Hematopoietic multipotent progenitor cell treated with erythropoietin and hydrocortisone succinate and interleukin-3 and kit ligand, for 8 days (in vitro differentiated cells): ENCODE measurements around the gene FBXO42.
A peak's percentile ranks its signal among the peaks of the same experiment; 100 is the strongest.
"Not testable (repeated sequence)": the region's sequence is repeated elsewhere in the genome, so short reads cannot be mapped to it uniquely, and the experiment has no call there.

ENCODE experiments used
- DNase-seq: peaks from one replicate; pipeline ENCODE4 v3.0.0-alpha.2; 2015

Gene FBXO42

DNA sequence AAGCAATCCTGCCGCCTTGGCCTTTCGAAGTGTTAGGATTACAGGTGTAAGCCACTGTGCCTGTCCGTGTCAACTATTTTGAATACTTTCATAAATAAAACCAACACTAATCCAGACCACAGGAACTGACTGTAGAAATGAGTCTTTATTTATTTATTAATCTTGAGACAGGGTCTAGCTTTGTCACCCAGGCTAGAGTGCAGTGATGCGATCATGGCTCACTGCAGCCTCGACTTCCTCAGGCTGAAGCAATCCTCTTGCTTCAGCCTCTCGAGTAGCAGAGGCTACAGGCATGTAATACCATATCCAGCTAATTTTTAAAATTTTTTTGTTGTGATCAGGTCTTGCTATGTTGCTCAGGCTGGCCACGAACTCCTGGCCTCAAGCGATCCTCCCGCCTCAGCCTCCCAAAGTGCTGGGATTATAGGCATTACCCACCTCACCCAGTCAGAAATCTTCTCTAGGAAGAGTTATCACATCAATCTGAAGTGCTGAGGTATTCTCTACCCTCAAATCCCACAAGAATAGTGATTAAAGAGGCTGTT, 93.6 kb downstream of the FBXO42 start:
- no peak for DNase-seq

- no peak for DNase-seq
Measured at GRCh38 chr1:16257968-16258367, 94.3 kb downstream of the FBXO42 start.

DNA sequence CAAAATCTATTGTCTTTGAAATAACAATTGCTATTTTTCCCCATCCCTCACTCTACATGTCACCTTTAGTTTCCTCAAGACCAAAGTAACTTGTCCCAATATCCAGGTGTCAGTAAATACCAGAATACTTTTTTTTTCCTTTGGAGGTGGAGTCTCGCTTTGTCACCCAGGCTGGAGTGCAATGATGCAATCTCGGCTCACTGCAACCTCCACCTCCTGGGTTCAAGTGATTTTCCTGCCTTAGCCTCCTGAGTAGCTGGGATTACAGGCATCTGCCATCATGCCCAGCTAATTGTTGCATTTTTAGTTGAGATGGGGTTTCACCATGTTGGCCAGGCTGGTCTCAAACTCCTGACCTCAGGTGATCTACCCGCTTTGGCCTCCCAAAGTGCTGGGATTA, 94.7 kb downstream of the FBXO42 start:
- DNase-seq: not testable (repeated sequence)

DNA sequence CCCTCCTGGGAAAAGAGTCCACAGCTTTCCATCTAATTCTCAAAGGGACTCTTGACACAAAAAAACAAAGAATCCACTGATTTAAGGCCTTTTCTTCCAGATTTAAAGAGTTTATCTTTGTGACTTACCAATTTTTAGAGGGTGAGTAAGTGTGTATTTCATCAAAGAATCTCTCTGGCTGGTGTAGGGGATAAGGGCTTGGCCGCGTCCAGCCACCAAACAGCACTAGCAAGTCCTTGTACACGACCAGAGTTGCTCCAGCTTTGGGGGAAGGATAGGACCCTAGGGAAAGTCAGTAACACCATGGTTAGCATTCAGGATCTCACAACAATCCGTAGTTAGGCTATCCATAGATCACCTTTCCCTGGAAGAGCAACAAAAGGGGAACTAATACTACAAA, 95.8 kb downstream of the FBXO42 start:
- DNase-seq: no peak

GRCh38 chr1:16254263-16254928, 97.9 kb downstream of the FBXO42 start:
- no peak for DNase-seq

DNA sequence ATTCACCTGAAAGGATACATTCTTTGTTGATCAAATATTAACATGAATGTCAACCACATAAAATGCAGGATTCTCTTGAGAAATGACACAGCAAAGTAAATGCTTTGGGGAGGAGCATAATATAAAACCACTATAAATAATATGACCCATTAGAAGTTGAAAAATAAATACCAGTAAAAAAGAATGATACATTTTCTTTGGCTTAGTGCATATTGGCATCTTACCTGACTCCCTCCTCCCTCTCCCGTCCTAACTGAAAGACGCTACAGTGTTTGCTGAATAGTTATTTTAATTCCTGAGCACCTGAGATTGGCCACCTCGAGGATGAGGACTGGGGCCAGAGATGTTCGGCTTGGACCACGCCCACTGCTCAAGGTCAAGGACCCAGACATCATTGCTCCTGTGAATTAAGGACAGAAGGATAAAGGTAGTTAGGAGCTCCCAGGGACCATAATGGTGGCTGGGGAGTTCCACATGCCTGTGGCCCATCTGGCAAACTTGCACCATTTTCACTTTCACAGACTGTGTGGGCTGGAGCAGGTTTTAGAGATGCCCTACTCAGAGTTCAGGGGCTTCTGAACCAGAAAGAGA, 98.9 kb downstream of the FBXO42 start:
- no peak for DNase-seq

DNA sequence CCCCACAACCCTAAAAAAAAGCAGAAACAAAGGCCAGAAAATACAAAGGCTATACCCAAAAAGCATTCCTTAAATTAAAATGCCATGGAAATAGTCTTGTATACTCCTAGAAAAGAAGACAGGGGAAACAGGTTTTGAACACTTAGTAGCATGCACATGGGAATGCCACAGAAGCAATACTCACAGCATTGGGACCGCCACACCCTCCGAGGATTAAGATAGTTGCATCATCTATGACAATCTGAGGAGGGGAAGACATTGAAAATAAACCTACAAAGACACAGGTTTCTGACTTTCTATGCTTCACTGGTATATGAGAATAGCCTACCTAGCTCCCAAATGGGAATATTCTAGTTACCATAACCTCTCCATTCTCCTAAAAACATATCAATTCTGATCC, 99.4 kb downstream of the FBXO42 start:
- DNase-seq: no peak

DNA sequence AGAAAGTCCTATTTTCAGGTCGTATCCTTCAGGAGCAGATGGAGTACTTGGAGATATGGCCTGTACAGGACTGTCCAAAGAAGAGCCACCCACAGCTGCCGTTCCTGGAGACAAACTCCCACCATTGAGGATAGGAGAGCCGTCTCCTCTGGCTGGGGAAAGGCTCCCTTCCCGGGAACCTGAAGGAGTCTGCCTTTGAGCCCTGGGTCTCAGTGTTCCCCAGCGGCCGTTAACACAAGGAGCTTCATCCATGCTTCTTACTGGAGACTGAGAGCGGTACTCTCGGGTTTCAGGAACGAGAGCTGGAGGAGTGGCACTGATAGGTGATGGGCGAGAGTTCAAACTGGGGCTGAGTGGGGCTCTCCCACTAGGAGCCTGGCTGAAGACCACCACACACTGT, 100.9 kb downstream of the FBXO42 start:
- no peak for DNase-seq

DNA sequence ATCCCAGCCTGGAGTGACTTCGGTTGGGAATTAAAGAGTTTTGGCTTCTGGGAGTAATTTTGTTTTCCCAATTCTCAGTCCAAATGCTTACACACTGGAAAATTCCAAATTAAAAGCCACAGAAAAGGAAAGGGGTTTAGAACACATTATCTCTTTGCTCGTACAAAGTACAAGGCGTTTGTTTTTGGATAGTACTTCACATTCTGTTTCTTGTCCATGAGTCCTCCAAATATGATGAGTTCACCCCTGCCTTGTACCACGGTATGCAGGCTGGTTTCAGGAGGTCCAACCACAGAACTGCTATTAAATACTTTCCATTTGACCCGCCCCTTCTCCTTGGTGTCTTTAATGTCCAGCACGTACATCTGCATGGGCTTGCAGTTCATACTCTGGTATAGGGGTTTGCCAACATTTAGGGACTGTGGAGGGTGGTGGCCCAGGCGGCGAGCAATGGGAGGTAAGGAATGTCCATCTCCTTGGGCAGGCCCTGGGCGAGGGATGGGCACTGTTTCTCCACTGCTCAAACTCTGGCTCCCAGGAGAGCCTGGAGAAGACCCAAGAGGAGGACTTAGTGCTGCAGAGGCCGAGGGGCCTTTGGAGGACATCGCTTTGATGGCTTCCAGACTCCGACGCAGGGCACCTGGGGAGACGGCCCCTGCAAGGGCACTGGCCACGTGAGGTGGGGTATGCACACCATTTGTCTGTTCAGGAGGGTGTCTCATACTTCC, 101.6 kb downstream of the FBXO42 start:
- no peak for DNase-seq

- DNase-seq: peak; percentile 11
Measured at GRCh38 chr1:16249596-16250241, 102.6 kb downstream of the FBXO42 start.

DNA sequence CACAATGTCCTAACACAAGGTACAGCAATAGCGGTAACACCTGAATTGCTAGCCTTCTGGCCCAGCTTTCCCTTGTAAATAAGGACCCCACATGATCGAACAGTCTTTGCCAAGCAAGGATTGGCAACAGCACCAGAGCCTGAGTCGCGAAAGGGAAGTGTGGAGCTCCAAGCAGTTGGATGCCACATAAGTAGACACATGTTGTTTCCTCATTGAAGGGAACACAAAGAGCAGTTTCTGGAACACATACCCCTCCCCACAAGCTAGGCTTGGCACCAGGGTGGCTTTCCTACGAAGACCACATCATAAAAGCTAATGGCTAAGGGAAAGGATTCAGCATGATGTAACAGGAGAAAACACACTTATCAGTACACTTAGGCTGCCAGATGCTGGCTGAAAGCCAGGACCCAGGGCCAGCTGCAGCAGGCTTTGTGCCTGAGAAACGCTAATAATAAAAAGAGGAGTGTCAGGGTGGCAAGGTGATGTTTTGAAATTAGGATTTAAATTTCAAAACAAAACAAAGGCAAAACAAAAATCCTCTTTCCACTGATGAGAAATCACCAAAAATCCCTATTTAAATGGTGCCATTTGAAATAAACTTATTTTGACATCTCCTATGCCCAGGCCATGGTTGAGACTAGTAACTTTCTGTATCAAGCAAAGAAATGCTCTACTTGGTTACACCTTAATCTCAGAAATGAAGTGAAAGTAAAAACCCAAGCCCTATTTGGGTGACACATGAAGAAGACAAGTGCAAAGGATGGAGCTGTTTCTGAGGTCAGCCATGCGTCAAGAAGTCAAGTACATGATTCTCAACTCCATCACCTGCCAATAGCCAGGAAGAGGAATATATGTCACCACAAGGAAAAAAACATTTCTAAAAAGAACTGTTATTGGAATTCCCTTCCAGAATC, 103.4 kb downstream of the FBXO42 start:
- peak; percentile 96 for DNase-seq

- no peak for DNase-seq
Measured at GRCh38 chr1:16248007-16248436, 104.3 kb downstream of the FBXO42 start.

DNA sequence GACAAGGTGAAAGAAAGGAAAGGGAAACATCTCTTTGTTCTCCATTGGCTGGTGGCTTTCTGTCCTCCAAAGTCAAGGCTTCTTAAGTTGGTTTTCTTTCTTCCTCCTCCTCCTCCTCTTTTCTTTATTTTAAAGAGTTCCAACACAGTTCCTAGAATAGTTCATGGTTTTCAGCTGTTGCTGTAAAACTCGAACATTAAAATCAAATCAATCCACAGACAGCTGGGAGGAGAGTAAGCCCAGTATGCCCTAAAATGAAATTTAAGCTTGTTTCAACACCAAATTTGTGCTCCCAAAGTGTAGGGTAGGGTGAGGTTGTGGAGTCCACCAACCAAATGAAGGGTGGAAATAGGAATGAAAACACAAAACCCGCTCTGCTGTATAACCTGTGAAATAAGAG, 104.8 kb downstream of the FBXO42 start:
- no peak for DNase-seq

- DNase-seq: no peak
Measured at GRCh38 chr1:16246961-16247360, 105.3 kb downstream of the FBXO42 start.

- not testable (repeated sequence) for DNase-seq
Measured at GRCh38 chr1:16246239-16246638, 106.0 kb downstream of the FBXO42 start.

- DNase-seq: no peak
Measured at GRCh38 chr1:16245476-16246196, 106.6 kb downstream of the FBXO42 start.

DNA sequence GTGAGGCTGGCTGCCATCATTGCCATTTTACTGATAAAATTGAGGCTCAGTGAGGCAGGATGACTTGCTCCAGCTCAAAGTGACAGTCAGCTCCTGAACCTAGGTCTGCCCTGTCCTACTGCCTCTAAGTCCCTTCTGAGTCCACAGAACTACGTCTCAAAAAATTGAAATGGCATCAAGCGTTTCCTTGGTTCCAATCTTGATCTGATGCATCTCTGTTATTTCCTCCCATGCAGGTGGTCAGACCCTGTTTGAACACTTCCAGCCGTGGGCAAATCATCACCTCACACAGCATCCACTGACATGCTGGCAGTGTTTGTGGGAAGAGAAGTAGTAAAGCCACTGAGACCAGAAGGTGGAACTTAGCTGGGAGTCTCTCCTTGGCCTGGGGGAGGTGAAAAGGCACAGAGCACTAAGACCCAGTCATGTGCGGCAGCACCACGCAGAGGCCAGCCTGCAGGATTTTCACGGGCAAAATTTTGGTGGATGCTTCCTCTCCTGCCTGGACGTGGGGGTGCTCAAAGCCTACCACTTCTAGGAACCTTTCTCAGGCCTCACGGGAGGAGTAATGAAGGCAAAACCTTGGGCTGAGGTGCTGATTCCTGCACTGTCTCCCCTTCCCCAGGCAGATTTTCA, 107.5 kb downstream of the FBXO42 start:
- no peak for DNase-seq

DNA sequence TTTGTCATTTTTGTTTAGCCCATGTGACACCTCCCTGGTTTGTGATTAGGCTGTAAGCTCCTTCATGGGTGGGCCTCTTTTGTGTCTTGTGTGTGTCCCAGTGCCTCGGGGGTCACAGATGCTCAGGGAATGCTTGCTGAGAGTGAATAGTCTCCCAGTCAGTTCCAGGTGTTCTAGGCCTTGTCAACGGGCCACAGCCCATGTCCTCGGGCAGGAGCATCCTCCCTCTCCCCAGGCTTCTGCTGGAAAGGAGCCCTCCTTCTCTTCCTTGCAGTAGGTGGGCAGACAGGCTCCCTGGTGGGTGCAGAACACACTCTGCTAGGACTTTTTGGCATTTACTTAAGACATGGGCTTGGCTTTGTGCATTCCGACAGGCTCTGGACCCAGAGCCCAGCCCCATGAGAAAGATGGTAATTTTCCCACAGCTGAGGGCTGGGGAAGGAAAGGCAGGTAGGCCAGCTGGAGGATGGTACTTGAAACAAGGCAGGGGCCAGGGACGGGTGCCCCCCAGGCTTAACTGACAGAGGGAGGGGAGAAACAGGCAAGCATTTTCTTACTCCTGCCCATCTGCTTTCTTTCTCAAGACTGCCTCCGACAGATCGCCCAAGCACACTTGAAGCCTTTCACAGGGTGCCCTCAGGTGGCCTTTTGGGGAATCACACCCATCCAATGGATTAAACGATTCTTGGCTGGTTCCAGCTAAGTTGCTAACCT, 108.2 kb downstream of the FBXO42 start:
- peak; percentile 92 for DNase-seq

- peak; percentile 83 for DNase-seq
Measured at GRCh38 chr1:16243215-16243610, 109.1 kb downstream of the FBXO42 start.

- DNase-seq: no peak
Measured at GRCh38 chr1:16242556-16243214, 109.6 kb downstream of the FBXO42 start.
